IPS DF 6.9 (cell line): ENCODE data around the gene CAPN7.
A peak's percentile ranks its signal among the peaks of the same experiment; 100 is the strongest.

ENCODE experiments used
- DNase-seq: peaks from one replicate; pipeline ENCODE4 v3.0.0-alpha.2; 2013; ENCODE audit warnings: low read depth, low spot score
- H3K27ac ChIP-seq: one replicate; pipeline ENCODE4 v1.5.1; 2013; ENCODE audit warnings: low read length, control low read depth
- H3K27me3 ChIP-seq: 2 replicates; pipeline ENCODE4 v1.6.1; 2013; ENCODE audit warnings: mild to moderate bottlenecking, low read length; ENCODE audit not compliant: control insufficient read depth, insufficient read depth
- H3K36me3 ChIP-seq: 2 replicates; pipeline ENCODE4 v1.6.1; 2013; ENCODE audit warnings: low read length; ENCODE audit not compliant: control insufficient read depth, insufficient read depth
- H3K4me1 ChIP-seq: 2 replicates; pipeline ENCODE4 v1.6.1; 2013; ENCODE audit warnings: low read length; ENCODE audit not compliant: control insufficient read depth, insufficient read depth
- H3K4me3 ChIP-seq: 2 replicates; pipeline ENCODE4 v1.5.1; 2013; ENCODE audit warnings: mild to moderate bottlenecking, low read length
- H3K9me3 ChIP-seq: 2 replicates; pipeline ENCODE4 v1.6.1; 2013; ENCODE audit warnings: low read length, inconsistent platforms; ENCODE audit not compliant: control insufficient read depth, insufficient read depth
- WGBS: extraction: QIAGEN DNeasy Blood & Tissue Kit; methylation state at CpG from one replicate; pipeline ENCODE4 v1.1.7; 2013; ENCODE audit warnings: mixed read lengths, missing lambda C conversion rate; ENCODE audit not compliant: insufficient read length, insufficient coverage; 5-methylcytosine and 5-hydroxymethylcytosine counted together

The CAPN7 gene

DNA sequence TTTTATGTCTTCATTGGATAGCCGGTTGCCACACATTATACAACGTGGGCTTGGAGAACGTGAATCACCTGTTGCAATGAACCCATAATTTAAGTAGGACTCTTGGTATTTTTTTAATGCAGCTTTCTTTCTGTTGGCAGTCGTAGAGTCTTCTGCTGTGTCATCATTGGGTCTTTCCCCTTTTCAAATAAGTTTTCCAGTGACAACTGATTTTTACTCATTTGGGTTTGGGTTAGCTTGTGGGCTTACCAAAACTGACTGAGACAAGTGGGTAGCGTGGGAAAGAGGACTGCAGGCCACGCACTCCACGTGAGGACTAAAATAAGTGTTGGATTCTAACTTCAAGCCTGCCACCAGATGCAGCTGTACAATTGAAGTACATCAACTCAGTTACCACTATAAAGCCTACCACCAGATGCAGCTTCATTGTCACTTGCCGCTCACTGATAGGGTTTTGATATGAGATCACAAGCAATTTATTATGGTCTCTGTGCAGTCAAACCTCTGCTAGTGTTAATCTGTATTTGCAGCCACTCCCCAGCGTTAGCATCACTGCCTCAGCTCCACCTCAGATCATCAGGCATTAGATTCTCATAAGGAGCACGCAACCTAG lies 6.4 kb upstream of the CAPN7 start:
- no peaks in the 10 kb centered on the region for H3K36me3 ChIP-seq
- H3K4me1 ChIP-seq, result peaks cover 2% of the 10 kb centered on the region; the same call in 1 of the 2 replicates
- H3K4me3 ChIP-seq, result no peak overlapping the region
- no peak overlapping the region for H3K27ac ChIP-seq
- no peaks in the 10 kb centered on the region for H3K9me3 ChIP-seq
- H3K27me3 ChIP-seq, result no peaks in the 10 kb centered on the region
- DNase-seq, result no peak
- no CpG with 5 or more reads among the region's 10 CpGs for WGBS

DNA sequence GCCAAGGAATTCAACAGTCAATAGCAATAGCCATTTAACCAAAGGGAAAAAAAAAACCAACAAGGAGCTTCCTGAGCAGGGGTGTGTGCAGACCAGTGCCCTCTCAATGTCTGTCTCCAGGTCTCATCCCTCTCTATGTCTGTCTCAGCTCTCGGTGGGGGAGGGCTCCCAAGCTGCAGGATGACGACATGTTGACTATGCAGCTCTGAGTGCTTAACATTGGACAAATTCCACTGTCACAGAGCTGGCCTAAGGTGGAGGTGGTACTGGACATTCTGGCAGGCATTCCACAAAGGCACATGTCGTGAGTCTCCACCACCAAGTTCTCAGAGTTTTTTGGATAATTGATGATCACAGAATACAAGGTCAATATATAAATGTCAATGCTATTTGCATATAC lies 2.0 kb upstream of the CAPN7 start:
- Histone ChIP-seq H3K27me3 (no peaks in the 10 kb centered on the region), H3K4me3 (no peak overlapping the region), H3K27ac (no peak overlapping the region), H3K4me1 (peaks cover 2% of the 10 kb centered on the region; the same call in 1 of the 2 replicates), H3K36me3 (no peaks in the 10 kb centered on the region), H3K9me3 (no peaks in the 10 kb centered on the region)
- no CpG with 5 or more reads among the region's 3 CpGs for WGBS
- no peak for DNase-seq

DNA sequence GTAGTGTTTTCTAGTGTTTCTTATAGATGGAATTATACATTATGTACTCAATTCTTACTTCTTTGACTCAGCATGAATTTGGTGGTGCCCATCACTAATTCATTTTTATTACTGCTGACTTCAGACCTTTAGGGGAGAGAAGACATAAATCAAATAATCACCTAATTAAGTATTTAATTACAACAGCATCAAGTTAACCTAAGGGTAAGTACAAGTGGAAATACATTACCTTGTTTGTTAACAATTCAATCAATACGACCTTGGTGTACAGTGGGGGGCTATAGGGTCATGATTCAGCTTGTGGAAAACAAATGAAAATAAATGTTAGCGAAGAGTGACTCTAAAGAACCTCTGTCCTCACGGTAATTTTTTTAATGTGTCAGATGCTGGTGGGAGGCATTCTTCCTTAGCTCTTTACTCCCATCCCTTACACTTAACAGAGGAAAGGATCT lies 538 bp upstream of the CAPN7 start:
- Histone ChIP-seq H3K27ac (no peak overlapping the region), H3K4me3 (peak overlapping the region; percentile 77), H3K36me3 (no peaks in the 10 kb centered on the region), H3K27me3 (no peaks in the 10 kb centered on the region), H3K4me1 (peaks cover 2% of the 10 kb centered on the region; the same call in 1 of the 2 replicates), H3K9me3 (no peaks in the 10 kb centered on the region)
- DNase-seq, result no peak
- no CpG with 5 or more reads among the region's 3 CpGs for WGBS

DNA sequence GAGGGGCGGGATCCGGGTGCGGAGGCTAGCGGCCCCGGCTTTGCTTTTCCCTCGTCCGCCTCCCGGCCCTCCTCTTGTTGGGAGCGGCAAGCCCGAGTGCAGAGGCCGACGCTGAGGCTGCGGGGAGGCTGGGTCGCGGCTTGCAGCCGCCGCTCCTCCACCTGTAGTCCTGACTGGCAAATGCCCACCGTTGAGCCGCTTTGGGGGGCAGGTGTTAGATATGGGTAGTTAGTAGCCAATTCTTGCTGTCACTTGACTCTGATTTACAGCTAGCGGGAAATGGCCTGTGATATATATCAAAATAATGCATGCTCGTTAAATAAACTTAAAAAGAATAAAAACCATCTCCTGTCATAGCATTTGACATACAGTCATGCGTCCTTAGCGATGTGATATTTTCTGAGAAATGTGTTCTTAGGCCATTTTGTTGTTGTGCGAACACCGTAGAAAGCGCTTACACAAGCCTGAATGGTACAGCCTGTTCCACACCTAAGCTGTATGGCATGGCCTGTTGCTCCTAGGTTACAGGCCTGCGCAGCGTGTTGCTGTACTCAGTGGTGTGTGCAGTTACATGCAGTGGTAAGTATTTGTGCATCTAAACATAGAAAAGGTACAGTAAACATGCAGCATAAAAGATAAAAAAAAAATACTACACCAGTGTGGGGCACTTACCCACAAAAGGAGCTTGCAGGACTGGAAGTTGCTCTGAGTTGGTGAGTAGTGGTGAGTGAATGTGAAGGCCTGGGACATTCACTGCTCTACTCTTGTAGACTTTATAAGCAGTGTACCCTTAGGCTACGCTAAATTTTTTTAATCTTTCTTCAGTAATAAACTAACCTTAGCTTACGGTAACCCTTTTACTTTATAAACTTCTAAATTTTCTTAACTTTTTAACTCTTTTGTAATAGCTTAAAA lies 873 bp downstream of the CAPN7 start:
- Histone ChIP-seq H3K4me3 (peak overlapping the region; percentile 77), H3K27ac (no peak overlapping the region), H3K9me3 (no peaks in the 10 kb centered on the region), H3K27me3 (no peaks in the 10 kb centered on the region), H3K36me3 (no peaks in the 10 kb centered on the region), H3K4me1 (peaks cover 2% of the 10 kb centered on the region; the same call in 1 of the 2 replicates)
- WGBS, result 100% methylated on average over 1 of the region's 30 CpGs
- DNase-seq, result no peak

DNA sequence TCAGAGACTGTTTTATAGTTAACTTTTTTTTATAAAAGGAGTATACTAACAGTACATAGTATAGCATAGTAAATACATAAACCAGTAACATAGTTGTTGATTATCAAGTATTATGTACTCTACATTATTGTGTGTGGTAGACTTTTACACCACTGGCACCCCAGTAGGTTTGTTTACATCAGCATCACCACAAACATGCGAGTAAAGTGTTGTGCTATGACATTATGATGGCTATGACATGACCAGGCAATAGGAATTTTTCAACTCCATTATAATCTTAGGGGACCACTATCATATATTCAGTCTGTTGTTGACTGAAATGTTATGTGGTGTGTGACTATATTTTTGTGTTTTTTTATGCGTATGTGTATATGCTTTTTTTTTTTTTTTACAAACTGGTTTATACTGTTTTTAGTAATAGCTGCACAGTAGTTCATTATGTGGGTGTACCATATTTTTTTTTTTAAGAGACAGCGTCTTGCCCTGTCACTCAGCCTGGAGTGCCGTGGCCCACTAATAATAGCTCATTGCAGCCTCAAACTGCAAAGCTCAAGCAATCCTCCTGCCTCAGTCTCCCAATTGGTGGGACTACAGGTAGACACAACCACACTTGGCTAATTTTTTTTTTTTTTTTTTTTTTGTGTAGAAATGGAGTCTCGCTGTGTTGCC lies 1.9 kb downstream of the CAPN7 start:
- H3K4me3 ChIP-seq, result no peak overlapping the region
- no peaks in the 10 kb centered on the region for H3K36me3 ChIP-seq
- no peak overlapping the region for H3K27ac ChIP-seq
- H3K27me3 ChIP-seq, result no peaks in the 10 kb centered on the region
- H3K9me3 ChIP-seq, result no peaks in the 10 kb centered on the region
- H3K4me1 ChIP-seq, result peaks cover under 1% of the 10 kb centered on the region; the same call in 1 of the 2 replicates
- 100% methylated on average over 1 of the region's 5 CpGs for WGBS
- no peak for DNase-seq

DNA sequence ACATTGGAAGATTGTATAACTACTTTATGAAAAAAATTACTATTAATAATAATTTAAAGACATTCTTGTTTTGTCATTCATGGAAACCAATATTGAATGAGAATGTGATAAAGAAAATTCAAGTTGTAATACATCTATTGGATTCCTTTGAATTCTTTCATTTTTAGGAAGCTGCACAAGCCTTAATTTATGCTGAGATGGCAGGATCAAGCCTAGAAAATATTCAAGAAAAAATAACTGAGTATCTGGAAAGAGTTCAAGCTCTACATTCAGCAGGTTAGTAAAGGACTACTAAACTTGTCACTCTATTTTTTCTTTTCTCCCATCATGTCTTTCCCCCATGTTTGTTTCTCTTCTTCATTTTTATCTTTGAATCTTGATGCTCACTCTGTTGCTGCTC lies 5.9 kb downstream of the CAPN7 start:
- Histone ChIP-seq H3K4me3 (no peak overlapping the region), H3K9me3 (no peaks in the 10 kb centered on the region), H3K27ac (no peak overlapping the region), H3K36me3 (no peaks in the 10 kb centered on the region; the same call in 1 of the 2 replicates), H3K27me3 (no peaks in the 10 kb centered on the region), H3K4me1 (no peaks in the 10 kb centered on the region)
- no peak for DNase-seq

DNA sequence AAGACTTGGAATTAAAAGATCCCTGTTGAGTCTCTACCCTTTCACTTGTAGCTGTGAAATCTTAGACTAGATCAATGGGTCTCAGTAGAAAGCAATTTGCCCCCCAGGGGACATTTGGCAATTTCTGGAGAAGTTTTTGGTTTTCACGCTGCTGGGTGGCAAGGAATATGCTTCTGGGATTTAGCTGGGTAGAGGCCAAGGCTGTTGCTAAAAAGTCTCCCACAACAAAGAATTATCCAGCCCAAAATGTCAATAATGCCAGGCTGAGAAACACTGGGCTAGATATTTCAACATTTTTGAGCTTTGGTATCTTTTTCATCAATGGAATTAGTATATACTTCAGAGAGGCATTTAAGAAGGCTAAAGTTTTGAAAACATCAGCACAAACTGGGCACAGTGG lies 8.7 kb downstream of the CAPN7 start:
- no peaks in the 10 kb centered on the region for H3K4me1 ChIP-seq
- no peak overlapping the region for H3K27ac ChIP-seq
- H3K9me3 ChIP-seq, result no peaks in the 10 kb centered on the region
- no peak for DNase-seq
- H3K36me3 ChIP-seq, result no peaks in the 10 kb centered on the region; the same call in 1 of the 2 replicates
- no peak overlapping the region for H3K4me3 ChIP-seq
- WGBS, result no CpG with 5 or more reads among the region's 1 CpG
- H3K27me3 ChIP-seq, result no peaks in the 10 kb centered on the region

DNA sequence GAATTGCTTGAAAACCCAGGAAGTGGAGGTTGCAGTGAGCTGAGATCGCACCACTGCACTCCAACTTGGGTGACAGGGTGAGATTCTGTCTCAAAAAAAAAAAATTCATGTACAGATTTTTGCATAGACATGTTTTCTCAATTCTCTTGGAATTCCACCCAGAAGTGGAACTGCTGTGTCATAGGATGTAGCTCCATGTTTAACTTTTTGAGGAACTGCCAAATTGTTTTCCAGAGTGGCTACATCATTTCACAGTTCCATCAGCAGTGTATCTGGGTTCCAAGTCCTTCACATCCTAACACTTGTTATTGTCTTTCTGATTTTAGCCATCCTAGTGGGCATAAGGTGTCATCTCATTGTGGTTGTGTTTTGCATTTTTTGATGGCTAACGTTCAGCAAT lies 9.9 kb downstream of the CAPN7 start:
- WGBS, result no CpG with 5 or more reads among the region's 2 CpGs
- H3K36me3 ChIP-seq, result no peaks in the 10 kb centered on the region; the same call in 1 of the 2 replicates
- no peak overlapping the region for H3K27ac ChIP-seq
- no peak overlapping the region for H3K4me3 ChIP-seq
- no peaks in the 10 kb centered on the region for H3K27me3 ChIP-seq
- no peaks in the 10 kb centered on the region for H3K9me3 ChIP-seq
- H3K4me1 ChIP-seq, result no peaks in the 10 kb centered on the region
- DNase-seq, result no peak

DNA sequence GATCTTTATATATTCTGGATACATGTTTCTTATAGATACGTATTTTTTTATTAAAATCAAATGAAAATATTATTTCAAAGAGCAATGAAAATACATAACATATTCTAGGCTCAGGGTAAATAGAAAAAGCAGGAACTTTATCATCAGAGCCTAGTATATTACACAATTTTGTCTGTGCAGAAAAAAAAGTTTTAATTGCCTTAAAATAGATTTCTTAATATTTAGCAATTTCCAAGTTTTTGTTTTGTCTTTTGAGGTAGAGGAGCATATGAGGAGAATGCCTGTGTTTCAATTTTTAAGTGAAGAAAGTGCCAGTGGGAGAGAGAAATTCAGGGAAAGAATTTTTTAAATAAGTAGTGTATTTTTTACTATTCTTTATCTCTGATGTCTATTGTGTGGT lies 10.5 kb downstream of the CAPN7 start:
- no peaks in the 10 kb centered on the region for H3K27me3 ChIP-seq
- H3K36me3 ChIP-seq, result no peaks in the 10 kb centered on the region; the same call in 1 of the 2 replicates
- DNase-seq, result no peak
- H3K4me1 ChIP-seq, result no peaks in the 10 kb centered on the region
- no CpG with 5 or more reads among the region's 1 CpG for WGBS
- H3K4me3 ChIP-seq, result no peak overlapping the region
- H3K27ac ChIP-seq, result no peak overlapping the region
- no peaks in the 10 kb centered on the region for H3K9me3 ChIP-seq

DNA sequence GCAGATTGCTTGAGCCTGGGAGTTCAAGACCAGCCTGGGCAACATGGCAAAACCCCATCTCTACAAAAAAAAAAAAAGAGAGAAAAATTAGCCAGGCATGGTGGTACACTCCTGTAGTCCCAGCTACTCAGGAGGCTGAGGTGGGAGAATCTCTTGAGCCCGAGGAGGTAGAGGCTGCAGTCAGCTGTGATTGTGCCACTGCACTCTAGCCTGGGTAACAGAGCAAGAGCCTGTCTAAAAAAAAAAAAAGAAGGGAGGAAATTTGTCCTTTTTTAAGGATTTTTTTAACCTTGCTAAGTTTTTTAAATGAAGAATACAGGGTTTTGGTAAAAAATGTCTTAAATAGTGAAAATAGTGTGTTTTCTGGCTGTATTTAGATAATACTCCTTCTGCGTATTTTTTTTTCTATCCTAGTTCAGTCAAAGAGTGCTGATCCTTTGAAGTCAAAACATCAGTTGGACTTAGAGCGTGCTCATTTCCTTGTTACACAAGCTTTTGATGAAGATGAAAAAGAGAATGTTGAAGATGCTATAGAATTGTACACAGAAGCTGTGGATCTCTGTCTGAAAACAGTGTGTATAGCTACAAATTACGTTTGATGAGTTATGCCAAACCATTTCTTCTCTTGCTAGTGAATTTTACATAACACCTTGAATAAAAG lies 11.1 kb downstream of the CAPN7 start:
- H3K27me3 ChIP-seq, result no peaks in the 10 kb centered on the region
- H3K9me3 ChIP-seq, result no peaks in the 10 kb centered on the region
- no peak overlapping the region for H3K27ac ChIP-seq
- H3K36me3 ChIP-seq, result no peaks in the 10 kb centered on the region; the same call in 1 of the 2 replicates
- H3K4me1 ChIP-seq, result no peaks in the 10 kb centered on the region
- WGBS, result no CpG with 5 or more reads among the region's 4 CpGs
- no peak overlapping the region for H3K4me3 ChIP-seq
- DNase-seq, result no peak
